CD4-positive, alpha-beta T cell treated with Interleukin-15 for 4 hours (primary cell): ENCODE results near the gene URAD.
"Not testable (repeated sequence)": the region's sequence is repeated elsewhere in the genome, so short reads cannot be mapped to it uniquely, and the experiment has no call there.

Source experiments
- DNase-seq: peaks from one replicate; pipeline ENCODE4 v3.0.0-alpha.2; 2020; ENCODE audit warnings: low spot score

The URAD gene

GRCh38 chr13:27970382-27971235, 17.9 kb downstream of the URAD start:
- DNase-seq, result no peak

GRCh38 chr13:27969866-27970229, 18.6 kb downstream of the URAD start:
- no peak for DNase-seq

GRCh38 chr13:27969082-27969865, 19.2 kb downstream of the URAD start, which contains the start of gene CDX2:
CDX2 (minus strand) TSS chr13:27969315; CDS start chr13:27969006, 309 bp downstream.
- DNase-seq, result no peak

GRCh38 chr13:27968316-27969081, 20.0 kb downstream of the URAD start:
- no peak for DNase-seq

- no peak for DNase-seq
These were observed 20.7 kb downstream of the URAD start for GRCh38 chr13:27967736-27968315.

GRCh38 chr13:27967203-27967735, 21.2 kb downstream of the URAD start:
- DNase-seq, result no peak

GRCh38 chr13:27966641-27967202, 21.8 kb downstream of the URAD start:
- DNase-seq, result no peak

GRCh38 chr13:27965740-27966640, 22.5 kb downstream of the URAD start:
- no peak for DNase-seq

- no peak for DNase-seq
These were observed 23.2 kb downstream of the URAD start for GRCh38 chr13:27965343-27965739.

GRCh38 chr13:27964741-27965323, 23.7 kb downstream of the URAD start:
- DNase-seq, result no peak

GRCh38 chr13:27964206-27964605, 24.3 kb downstream of the URAD start:
- DNase-seq, result not testable (repeated sequence)

- DNase-seq, result no peak
These were observed 25.0 kb downstream of the URAD start for GRCh38 chr13:27963491-27963890.

GRCh38 chr13:27962982-27963381, 25.5 kb downstream of the URAD start:
- no peak for DNase-seq

GRCh38 chr13:27962128-27962841, 26.2 kb downstream of the URAD start:
- DNase-seq, result no peak

GRCh38 chr13:27961227-27962085, 27.0 kb downstream of the URAD start:
- no peak for DNase-seq

- DNase-seq, result no peak
These were observed 27.9 kb downstream of the URAD start for GRCh38 chr13:27960362-27961226.

GRCh38 chr13:27959976-27960361, 28.5 kb downstream of the URAD start:
- no peak for DNase-seq
